M059J (cell line): ENCODE measurements around the gene HMOX1. TPM values are rescaled to one million over a fixed set of nuclear protein-coding genes. Genes with fewer than 3 reads are reported as not detected.
A peak's percentile ranks its signal among the peaks of the same experiment; 100 is the strongest.
"Not testable (repeated sequence)": the region's sequence is repeated elsewhere in the genome, so short reads cannot be mapped to it uniquely, and the experiment has no call there.

Experiments used
- DNase-seq: peaks from one replicate; pipeline ENCODE4 v3.0.0-alpha.2; 2012; ENCODE audit warnings: low read depth
- total RNA-seq: library from RNA; depleted of rRNA; stranded (reverse); fragments of >200 nt; shearing (Covaris generic); gene quantifications from 2 replicates; pipeline ENCODE4 v1.2.3, GENCODE V29; 2014; rRNA removed

HMOX1 gene
- total RNA-seq, 1 experiment from 2014 or later, result 14.9 TPM

DNA sequence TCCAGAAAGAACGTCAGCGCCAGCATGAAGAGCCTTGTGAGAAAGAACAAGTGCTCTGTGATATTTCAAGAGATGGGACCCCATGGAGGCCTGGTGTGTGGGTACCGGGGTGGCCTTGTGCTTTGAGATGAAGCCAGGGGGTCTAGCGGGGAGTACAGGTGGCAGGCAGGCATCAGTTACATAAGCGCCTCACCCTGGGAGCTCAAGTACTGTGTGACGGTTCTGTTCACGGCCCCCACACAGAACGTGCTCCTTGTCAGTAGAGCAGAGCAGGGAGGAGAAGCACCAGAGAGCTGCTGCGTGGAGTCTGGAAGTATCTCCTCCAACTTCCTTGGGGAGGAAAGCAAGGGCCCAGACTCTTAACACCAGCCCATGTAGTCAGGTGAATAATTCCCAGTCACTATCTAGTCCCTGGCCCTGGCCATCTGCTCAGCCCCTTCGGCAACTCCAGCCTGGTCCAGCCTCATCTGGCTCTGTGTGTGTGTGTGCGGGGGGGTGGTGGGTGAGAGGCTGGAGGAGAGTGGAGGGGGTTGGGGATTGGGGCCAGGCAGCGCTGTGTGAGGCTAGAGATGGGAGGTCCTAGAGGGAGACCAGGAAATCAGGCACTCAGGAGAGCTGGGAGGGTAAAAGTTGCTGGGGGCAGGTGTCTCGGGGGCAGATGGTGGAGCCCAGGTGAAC, 51.5 kb downstream of the HMOX1 start:
- no peak for DNase-seq

DNA sequence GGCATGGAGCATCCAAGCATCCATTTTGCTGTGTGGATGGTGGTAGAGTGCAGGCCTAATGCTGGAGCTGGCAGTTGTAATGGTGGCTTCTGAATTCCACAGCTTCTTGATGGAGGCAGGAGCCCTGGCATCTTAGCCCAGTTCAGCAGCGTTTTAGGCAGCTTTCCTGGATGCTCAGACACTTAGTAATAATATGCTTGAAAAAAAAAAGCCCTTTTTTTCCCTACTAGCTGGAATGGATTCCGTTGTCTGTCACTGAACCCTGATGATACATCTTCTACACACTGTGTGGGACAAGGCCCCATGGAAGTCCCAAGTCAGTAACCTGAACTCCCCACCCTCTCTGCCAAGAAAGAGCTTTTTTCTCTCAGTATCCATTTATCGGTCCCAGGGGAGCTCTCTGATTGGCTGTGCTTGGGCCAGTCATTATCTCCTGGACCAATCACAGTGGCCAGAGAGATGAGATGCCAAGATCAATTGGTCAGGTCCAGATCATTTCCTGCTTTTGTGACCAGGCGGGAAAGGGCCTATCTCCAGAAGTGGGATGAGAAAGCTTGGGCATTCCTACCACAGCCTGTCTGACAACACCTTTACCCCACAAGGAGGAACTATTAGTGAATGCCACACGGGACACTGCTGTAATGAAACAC, 53.3 kb downstream of the HMOX1 start:
- no peak for DNase-seq

DNA sequence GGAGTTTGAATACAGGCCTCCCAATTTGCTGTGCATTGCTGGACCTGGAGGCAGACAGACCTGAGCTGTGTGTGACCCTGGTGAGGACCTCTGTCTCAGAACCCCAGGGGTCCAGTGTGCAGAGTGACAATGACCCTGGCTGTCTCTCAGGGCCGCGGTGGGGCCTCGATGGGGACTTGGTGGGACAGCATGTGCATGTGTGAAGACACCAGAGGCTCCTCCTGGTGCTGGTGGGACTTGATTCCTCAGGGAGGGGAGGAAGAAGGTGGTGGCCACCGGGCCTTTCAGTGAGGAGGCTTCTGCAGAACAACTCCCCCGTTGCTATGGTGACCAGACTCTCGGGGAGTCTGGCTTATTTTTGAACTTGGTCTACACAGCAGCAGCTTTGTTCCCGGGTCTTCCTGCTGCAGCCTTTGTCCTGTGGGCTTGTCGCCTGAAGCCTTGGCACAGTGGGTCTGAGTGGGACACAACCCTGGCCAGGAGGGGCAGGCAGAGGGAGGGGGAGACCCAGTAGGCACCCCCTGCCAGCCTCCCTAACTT, 54.4 kb downstream of the HMOX1 start:
- DNase-seq, result peak; percentile 29

DNA sequence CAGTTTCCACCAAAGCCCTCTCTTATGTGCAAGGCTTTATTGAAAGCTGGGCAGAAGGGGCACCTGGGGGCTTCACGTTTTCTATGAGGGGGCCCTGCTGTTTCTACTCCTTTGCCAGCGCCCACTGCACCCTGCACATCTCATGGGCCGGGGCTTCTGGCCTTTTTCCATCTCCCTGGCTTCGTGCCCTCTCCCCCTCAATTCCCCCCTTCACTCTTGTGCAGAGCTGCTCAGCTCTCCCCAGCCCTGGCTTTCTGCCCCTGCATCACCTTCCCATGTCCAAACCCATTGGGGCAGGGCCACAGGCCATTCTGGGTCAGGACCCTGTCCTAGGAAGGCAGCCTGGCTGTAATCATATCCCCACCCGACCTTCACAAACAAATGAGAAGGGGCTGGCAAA, 55.5 kb downstream of the HMOX1 start:
- DNase-seq, result no peak

DNA sequence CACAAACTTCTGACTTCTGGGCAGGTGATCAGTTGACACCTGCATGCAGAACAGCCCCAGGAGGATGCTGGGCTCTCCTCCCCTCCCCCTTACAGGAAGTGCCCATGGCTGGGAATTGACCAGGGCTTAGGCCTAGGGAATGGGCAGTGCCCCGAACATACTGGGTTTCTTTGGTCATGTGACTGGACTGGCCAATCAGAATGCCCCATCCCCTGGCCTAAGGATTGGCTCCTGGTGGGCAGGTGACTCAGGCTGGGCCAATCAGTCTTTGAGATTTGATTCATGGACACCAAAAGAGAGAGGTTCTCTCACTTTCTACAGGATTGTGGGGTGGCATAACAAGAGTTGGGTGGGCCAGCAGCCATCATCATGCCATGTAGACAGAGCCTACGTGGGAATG, 56.2 kb downstream of the HMOX1 start:
- DNase-seq, result peak; percentile 28

DNA sequence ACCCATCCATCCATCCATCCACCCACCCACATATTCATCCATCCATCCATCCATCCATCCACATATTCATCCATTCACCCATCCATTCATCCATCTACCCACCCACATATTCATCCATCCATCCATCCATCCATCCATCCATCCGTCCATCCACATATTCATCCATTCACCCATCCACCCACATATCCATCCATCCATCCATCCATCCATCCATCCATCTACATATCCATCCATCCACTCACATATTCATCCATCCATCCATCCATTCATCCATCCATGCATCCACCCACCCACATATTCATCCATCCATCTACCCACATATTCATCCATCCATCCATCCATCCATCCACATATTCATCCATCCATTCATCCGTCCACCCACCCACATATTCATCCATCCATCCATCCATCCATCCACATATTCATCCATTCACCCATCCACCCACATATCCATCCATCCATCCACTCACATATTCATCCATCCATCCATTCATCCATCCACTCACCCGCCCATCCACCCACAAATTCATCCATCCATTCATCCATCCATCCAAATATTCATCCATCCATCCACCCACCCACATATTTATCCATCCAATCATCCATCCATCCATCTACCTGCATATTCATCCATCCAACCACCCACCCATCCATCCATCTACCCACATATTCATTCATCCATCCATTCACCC, 57.9 kb downstream of the HMOX1 start:
- not testable (repeated sequence) for DNase-seq

DNA sequence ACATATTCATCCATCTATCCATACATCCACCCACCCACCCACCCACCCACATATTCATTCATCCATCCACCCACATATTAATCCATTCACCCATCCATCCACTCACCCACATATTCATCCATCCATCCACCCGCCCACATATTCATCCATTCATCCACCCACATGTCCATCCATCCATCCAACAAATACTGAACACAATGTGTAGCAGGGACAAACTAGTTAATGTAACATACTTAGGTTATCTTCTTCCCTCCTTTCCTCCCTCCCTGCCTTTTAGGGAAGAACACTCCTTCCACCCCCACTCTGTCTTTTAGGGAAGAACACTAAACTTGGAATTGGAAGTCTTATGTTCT, 58.4 kb downstream of the HMOX1 start:
- no peak for DNase-seq

DNA sequence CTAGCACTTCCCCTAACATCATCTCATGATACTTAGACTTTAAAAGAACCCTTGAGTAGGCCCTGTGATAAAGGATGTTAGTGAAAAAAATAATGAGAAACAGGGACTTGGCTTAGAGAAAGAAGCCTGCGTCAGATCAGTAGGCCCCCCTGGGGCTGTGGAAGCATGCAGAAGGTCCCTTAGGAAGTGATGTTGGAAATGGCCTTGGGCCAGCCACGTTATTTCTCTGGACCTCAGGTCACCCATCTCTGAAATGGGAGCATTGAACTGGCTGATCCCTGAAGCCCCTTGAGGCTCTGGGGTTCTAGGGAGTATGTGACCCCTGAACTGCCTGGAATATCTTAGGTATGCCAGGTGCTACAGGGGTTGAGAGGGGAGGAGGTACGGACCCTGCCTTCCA, 59.2 kb downstream of the HMOX1 start:
- no peak for DNase-seq

DNA sequence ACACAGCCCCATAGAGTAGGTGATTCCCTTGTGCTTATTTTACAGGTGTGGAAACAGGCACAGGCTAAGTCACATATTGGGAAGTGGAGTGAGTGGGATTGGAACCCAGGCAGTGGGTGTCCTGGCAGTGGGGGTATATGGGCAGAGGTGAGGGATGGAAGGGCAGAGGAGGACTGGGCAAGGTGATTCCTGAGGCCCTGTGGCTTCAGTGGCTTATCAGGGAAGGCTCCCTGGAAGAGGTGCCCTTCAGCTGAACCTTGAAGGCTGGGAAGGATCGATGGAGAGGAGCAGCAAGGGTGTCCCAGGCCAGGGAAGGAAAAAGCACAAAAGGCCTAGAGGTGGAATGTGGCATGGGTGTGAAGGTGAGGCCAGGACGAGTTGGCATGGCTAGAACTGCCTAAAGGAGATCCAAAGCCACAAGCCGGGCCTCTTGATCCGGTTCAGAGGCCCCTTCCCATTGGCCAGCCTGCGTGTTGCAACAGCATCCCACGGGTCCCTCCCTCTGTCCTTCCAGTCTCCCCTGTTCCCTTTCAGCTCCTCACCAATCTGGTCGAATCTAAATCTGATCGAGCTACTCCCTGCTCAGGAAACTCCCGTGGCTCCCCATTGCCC, 60.7 kb downstream of the HMOX1 start:
- no peak for DNase-seq

DNA sequence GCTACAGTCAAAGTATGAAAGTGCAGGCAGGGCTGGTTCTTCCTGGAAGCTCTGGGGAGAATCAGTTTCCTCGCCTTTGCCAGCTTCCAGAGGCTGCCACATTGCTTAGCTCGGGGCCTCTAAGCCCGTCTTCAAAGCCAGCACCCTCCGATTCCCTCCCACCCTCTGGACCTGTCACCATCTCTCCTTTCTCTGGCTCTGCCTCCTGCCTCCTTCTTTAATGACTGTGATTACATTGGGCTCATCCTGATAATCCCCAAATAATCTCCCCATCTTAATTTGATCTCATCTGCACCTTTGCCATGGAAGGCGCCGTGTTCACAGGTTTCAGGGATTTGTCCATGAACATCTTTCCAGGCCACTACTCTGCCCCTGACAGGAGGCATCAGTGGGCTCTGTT, 61.6 kb downstream of the HMOX1 start:
- DNase-seq, result no peak

DNA sequence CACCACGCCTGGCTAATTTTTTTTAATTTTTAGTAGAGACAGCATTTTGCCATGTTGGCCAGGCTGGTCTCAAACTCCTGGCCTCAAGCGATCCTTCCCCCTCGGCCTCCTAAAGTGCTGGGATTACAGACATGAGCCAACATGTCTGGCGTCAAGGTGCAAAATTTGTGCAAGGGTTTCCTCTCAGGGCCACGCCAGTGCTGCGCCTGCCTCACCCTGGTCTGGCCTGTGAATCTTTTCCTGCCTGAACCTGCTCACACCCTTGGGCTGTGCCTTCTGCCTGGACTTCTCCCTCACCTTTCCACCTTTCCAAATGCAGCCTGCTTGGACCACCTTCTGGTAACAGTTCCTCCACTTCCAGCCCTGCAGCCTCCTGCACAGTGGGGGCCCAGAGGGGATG, 62.4 kb downstream of the HMOX1 start:
- DNase-seq, result no peak

Other genes starting within 250 kb of the HMOX1 start
- gene HMGXB4, start 123.6 kb upstream of the HMOX1 start, total RNA-seq, result 8.3 and 17.6 TPM in 2 replicates
- 17.1 and 21.4 TPM in 2 replicates for gene TOM1, start 81.2 kb upstream of the HMOX1 start, total RNA-seq
- gene MCM5, start 19.0 kb downstream of the HMOX1 start, total RNA-seq, result 54.9 and 88.6 TPM in 2 replicates
- gene RASD2, start 159.7 kb downstream of the HMOX1 start, total RNA-seq, result 1.6 and 2.4 TPM in 2 replicates
- gene MB, start 236.2 kb downstream of the HMOX1 start, total RNA-seq, result 0.30 and 0.94 TPM in 2 replicates